Breast epithelium (tissue), 4 donors: ENCODE data around the gene SEMA4B. TPM values are rescaled to one million over a fixed set of nuclear protein-coding genes. Genes with fewer than 3 reads are reported as not detected.
"Not testable (repeated sequence)": the region's sequence is repeated elsewhere in the genome, so short reads cannot be mapped to it uniquely, and the experiment has no call there.

Experiments used
- DNase-seq, 2 donors: peaks; one replicate each; pipeline ENCODE4 v3.0.0-alpha.2; 2019; ENCODE audit warnings: low spot score in 2 of 2
- H3K27ac ChIP-seq, 2 donors: fragments of 200-600 bp; sonication (generic) in 1 of 2; one replicate each; pipeline ENCODE4 v1.5.1; 2016 to 2019; ENCODE audit warnings: mild to moderate bottlenecking in 1 of 2
- H3K27me3 ChIP-seq, 2 donors: fragments of 200-600 bp; sonication (generic) in 1 of 2; one replicate each; pipeline versions ENCODE4 v1.5.1 to v1.6.0; 2017 to 2019; ENCODE audit warnings: control low read depth in 1 of 2, mild to moderate bottlenecking in 1 of 2
- H3K36me3 ChIP-seq: fragments of 200-600 bp; one replicate; pipeline ENCODE4 v1.5.1; 2019
- H3K4me1 ChIP-seq, 2 donors: fragments of 200-600 bp; sonication (generic); one replicate each; pipeline ENCODE4 v1.5.1; 2016 to 2019; ENCODE audit warnings: control low read depth in 1 of 2
- H3K4me3 ChIP-seq, 3 donors: fragments of 200-600 bp; sonication (generic); 1 replicate in 2 of 3; 2 replicates in 1 of 3; pipeline ENCODE4 v1.5.1; 2016 to 2019; ENCODE audit warnings: mild to moderate bottlenecking in 3 of 3, moderate library complexity in 2 of 3
- H3K9me3 ChIP-seq, 2 donors: fragments of 200-600 bp; sonication (generic) in 1 of 2; one replicate each; pipeline ENCODE4 v1.5.1; 2016 to 2019; ENCODE audit warnings: control low read depth in 1 of 2
- POLR2A ChIP-seq: fragments of 450-650 bp; IDR thresholded peaks from one replicate; pipeline ENCODE4 v1.6.1; 2016; ENCODE audit warnings: antibody characterized with exemption, mild to moderate bottlenecking, moderate library complexity
- POLR2AphosphoS5 ChIP-seq, 3 donors: sonication (generic); formaldehyde crosslinking; IDR thresholded peaks; one replicate each; pipeline ENCODE4 v1.6.1; 2017; ENCODE audit warnings: antibody characterized with exemption in 3 of 3
- intact Hi-C: fragments of 100-400 bp; cut with DNase I; formaldehyde crosslinking; loops from one replicate; pipeline ENCODE4 v1.15.1; 2023; ENCODE audit warnings: low total_unique reads
- total RNA-seq, 3 donors: library from RNA; depleted of rRNA; stranded (reverse); fragments of >200 nt; gene quantifications; one replicate each; pipeline ENCODE4 v1.1.0, GENCODE V29; 2016
- TF ChIP-seq, protein P1 (sequence below), 3 donors: fragments of 450-650 bp; IDR thresholded peaks; one replicate each; pipeline ENCODE4 v1.5.1; 2016 to 2017; ENCODE audit warnings: antibody characterized with exemption in 3 of 3, mild to moderate bottlenecking in 3 of 3, moderate library complexity in 3 of 3

SEMA4B gene
- total RNA-seq, 3 donors from 2014 or later = 6.6 to 72.8 (median 56.9) TPM

DNA sequence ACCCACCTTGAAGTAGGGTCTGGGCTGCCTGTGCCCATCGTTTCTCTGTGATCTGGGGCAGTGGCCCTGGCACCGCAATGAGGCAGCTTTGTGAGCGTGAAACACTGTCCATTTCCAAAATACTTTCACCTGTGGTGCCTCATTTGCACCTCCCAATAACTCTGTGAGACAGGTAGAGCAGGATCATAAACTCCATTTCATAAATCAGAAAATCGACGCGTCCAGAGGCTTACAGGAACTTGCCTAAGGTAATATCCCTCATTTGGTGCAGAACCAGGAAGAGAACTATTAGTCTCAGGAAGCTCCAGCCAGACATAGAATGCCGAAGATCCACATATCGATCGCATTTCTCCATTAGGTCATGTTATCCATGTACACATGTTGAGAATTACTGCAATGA lies 38.2 kb upstream of the SEMA4B start:
- no peaks in the 10 kb centered on the region for H3K27me3 ChIP-seq
- no peaks in the 10 kb centered on the region for H3K9me3 ChIP-seq
- H3K27ac ChIP-seq = peak overlapping the region; percentile 85 to 88
- H3K4me3 ChIP-seq = no peak overlapping the region
- no peak for DNase-seq
- H3K36me3 ChIP-seq = no peaks in the 10 kb centered on the region
- H3K4me1 ChIP-seq = peaks cover 0 to 4% of the 10 kb centered on the region in 2 donors
- intact Hi-C loops = no loop called here
- TF ChIP-seq, protein P1, sequence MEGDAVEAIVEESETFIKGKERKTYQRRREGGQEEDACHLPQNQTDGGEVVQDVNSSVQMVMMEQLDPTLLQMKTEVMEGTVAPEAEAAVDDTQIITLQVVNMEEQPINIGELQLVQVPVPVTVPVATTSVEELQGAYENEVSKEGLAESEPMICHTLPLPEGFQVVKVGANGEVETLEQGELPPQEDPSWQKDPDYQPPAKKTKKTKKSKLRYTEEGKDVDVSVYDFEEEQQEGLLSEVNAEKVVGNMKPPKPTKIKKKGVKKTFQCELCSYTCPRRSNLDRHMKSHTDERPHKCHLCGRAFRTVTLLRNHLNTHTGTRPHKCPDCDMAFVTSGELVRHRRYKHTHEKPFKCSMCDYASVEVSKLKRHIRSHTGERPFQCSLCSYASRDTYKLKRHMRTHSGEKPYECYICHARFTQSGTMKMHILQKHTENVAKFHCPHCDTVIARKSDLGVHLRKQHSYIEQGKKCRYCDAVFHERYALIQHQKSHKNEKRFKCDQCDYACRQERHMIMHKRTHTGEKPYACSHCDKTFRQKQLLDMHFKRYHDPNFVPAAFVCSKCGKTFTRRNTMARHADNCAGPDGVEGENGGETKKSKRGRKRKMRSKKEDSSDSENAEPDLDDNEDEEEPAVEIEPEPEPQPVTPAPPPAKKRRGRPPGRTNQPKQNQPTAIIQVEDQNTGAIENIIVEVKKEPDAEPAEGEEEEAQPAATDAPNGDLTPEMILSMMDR (IDR thresholded peaks at IDR 0.05) = no peak
- no peak for TF ChIP-seq POLR2AphosphoS5 (IDR thresholded peaks at IDR 0.05)
- no peak for TF ChIP-seq POLR2A

DNA sequence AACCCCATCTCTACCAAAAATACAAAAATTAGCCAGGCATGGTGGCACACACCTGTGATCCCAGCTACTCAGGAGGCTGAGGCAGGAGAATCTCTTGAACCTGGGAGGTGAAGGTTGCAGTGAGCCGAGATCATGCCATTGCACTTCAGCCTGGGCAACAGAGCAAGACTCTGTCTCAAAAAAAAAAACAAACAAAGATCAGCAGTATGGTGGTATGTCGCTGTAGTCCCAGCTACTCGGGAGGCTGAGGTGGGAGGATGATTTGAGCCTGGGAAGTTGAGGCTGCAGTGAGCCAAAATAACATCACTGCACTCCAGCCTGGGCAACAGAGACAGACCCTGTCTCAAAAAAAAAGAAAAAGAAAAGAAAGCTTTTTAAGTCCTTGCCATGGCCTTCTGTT lies 36.9 kb upstream of the SEMA4B start:
- H3K9me3 ChIP-seq, DNase-seq, H3K27me3 ChIP-seq, H3K4me3 ChIP-seq, H3K4me1 ChIP-seq, H3K36me3 ChIP-seq: not testable (repeated sequence)
- peak overlapping the region in 1 of 2 donors; percentile 88 for H3K27ac ChIP-seq
- intact Hi-C loops = loop anchor here (2.0 kb wide), 1 partner anchor 15 kb away; no protein-coding TSS in a partner anchor

DNA sequence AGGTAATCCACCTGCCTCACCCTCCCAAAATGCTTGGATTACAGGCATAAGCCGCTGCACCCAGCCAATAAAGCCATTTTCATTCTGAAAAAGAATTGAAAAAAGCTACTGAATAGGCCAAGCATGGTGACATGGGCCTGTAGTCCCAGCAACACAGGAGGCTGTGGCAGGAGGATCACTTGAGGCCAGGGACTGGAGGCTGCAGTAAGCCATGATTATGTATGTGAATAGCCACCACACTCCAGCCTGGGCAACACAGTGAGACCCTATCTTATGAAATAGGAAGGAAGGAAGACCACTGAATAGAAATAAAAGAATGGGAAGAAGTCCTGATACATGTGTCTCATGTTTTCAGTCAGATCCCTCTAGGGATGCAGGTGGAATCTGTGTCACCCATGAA lies 36.0 kb upstream of the SEMA4B start:
- Histone ChIP-seq H3K4me3 (no peak overlapping the region), H3K4me1 (no peaks in the 10 kb centered on the region), H3K27me3 (no peaks in the 10 kb centered on the region), H3K36me3 (no peaks in the 10 kb centered on the region), H3K9me3 (no peaks in the 10 kb centered on the region), H3K27ac (peak overlapping the region; percentile 64 to 83)
- TF ChIP-seq, protein P1 (IDR thresholded peaks at IDR 0.05) = no peak
- TF ChIP-seq POLR2A (no peak), POLR2AphosphoS5 (IDR thresholded peaks at IDR 0.05) (no peak)
- intact Hi-C loops = loop anchor here (1.0 to 5.0 kb wide), 3 partner anchors 16 to 47 kb away; no protein-coding TSS in a partner anchor
- no peak for DNase-seq

DNA sequence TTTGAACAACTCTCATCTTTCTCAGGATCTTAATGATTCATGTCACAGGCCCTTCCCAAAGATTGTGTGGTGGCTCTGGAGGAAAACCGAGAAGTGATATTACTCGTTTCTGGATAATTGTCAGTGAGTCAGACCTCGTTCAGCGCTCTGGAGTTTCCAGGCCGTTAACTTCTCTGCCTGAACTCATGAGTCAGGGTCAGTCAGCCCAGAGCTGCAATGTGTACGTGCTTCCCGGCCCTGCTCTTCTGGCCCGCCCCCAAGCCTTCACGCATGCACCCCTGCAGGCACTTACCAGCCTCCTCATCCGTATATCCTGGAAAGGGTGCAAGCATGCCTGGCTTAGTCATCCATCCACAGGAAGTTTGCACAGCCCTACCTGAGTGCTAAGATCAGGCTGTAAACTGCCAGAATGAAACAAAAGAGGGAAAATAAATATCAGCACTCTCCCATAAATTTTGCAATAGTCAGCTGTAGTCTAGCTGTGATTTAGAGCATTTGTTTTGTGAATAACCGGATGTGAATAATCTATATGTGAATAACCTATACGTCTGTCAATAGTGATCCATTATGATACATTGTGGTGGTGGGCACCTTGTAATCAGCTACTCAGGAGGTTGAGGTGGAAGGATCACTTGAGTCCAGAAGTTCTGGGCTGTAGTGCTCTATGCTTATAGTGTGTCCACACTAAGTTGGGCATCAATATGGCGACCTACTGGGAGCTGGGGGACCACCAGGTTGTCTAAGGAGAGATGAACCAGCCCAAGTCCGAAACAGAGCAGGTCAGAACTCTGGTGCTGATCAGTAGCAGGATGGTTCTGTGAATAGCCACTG lies 35.3 kb upstream of the SEMA4B start:
- TF ChIP-seq POLR2A = no peak
- peak in 1 of 3 donors; percentile 23 for TF ChIP-seq POLR2AphosphoS5 (IDR thresholded peaks at IDR 0.05)
- TF ChIP-seq, protein P1 (IDR thresholded peaks at IDR 0.05) = no peak
- no peaks in the 10 kb centered on the region for H3K4me1 ChIP-seq
- intact Hi-C loops = loop anchor here (1.0 to 5.0 kb wide), 3 partner anchors 17 to 46 kb away; no protein-coding TSS in a partner anchor
- H3K27ac ChIP-seq = peak overlapping the region; percentile 64 to 83
- no peaks in the 10 kb centered on the region for H3K36me3 ChIP-seq
- H3K9me3 ChIP-seq = no peaks in the 10 kb centered on the region
- H3K27me3 ChIP-seq = no peaks in the 10 kb centered on the region
- DNase-seq = peak; percentile 69 to 89
- no peak overlapping the region for H3K4me3 ChIP-seq

DNA sequence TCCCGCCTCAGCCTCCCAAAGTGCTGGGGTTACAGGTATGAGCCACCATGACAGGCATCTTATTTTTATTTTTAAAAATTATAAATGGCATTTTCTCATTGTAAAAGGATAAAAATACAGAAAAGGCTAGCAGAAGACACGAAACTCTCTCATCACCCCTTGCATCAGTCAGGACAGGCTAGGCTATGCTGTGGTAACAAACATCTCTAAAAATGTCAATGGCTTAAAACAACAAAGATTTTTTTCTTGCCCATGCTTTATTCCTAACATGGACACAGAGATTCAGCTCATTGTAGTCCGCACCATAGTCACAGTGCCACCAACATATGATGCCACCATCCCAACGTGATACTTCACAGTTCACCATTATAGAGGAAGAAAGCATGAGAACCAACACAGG lies 34.0 kb upstream of the SEMA4B start:
- H3K9me3 ChIP-seq = no peaks in the 10 kb centered on the region
- no peaks in the 10 kb centered on the region for H3K36me3 ChIP-seq
- TF ChIP-seq, protein P1 (IDR thresholded peaks at IDR 0.05) = no peak
- TF ChIP-seq POLR2AphosphoS5 (IDR thresholded peaks at IDR 0.05) = no peak
- TF ChIP-seq POLR2A = no peak
- H3K4me3 ChIP-seq = no peak overlapping the region
- intact Hi-C loops = loop anchor here (5.0 kb wide), 1 partner anchor 45 kb away; no protein-coding TSS in a partner anchor
- peak overlapping the region; percentile 42 to 64 for H3K27ac ChIP-seq
- no peaks in the 10 kb centered on the region for H3K4me1 ChIP-seq
- no peak for DNase-seq
- no peaks in the 10 kb centered on the region for H3K27me3 ChIP-seq
